Peyer's patch (tissue), 4 donors: ENCODE results near the gene PHRF1. TPM values are rescaled to one million over a fixed set of nuclear protein-coding genes. Genes with fewer than 3 reads are reported as not detected.
A peak's percentile ranks its signal among the peaks of the same experiment; 100 is the strongest.

ENCODE experiments used
- DNase-seq, 3 donors: peaks; one replicate each; pipeline ENCODE4 v3.0.0-alpha.2; 2017 to 2019
- H3K27ac ChIP-seq, 4 donors: fragments of 200-600 bp; sonication (generic); one replicate each; pipeline ENCODE4 v1.5.1; 2016 to 2019
- H3K27me3 ChIP-seq, 2 donors: fragments of 200-600 bp; sonication (generic); one replicate each; pipeline ENCODE4 v1.5.1; 2019
- H3K36me3 ChIP-seq, 3 donors: fragments of 200-600 bp; sonication (generic); one replicate each; pipeline ENCODE4 v1.5.1; 2016 to 2019
- H3K4me1 ChIP-seq, 4 donors: fragments of 200-600 bp; sonication (generic); one replicate each; pipeline ENCODE4 v1.5.1; 2016 to 2019
- H3K4me3 ChIP-seq, 4 donors: fragments of 200-600 bp; sonication (generic); 1 replicate in 3 of 4; 2 replicates in 1 of 4; pipeline ENCODE4 v1.5.1; 2016 to 2019; ENCODE audit warnings: mild to moderate bottlenecking in 1 of 4
- H3K9me3 ChIP-seq, 4 donors: fragments of 200-600 bp; sonication (generic); one replicate each; pipeline ENCODE4 v1.5.1; 2016 to 2019; ENCODE audit warnings: mild to moderate bottlenecking in 1 of 4
- POLR2A ChIP-seq, 2 donors: fragments of 450-650 bp; IDR thresholded peaks; one replicate each; pipeline ENCODE4 v1.5.1; 2017; ENCODE audit warnings: antibody characterized with exemption in 2 of 2, mild to moderate bottlenecking in 2 of 2, moderate library complexity in 2 of 2
- total RNA-seq, 4 donors: library from RNA; depleted of rRNA; stranded (reverse); fragments of >200 nt; gene quantifications; one replicate each; pipeline ENCODE4 v1.1.0, GENCODE V29; 2016
- TF ChIP-seq, protein P1 (sequence below), 6 experiments: fragments of 450-650 bp in 4 of 6; fragments of 200-600 bp in 2 of 6; sonication (generic) in 1 of 6; IDR thresholded peaks; one replicate each; pipeline ENCODE4 v1.5.1; 2017 to 2019; ENCODE audit warnings: antibody characterized with exemption in 6 of 6, mild to moderate bottlenecking in 3 of 6, moderate library complexity in 1 of 6

PHRF1 gene
- total RNA-seq, 4 donors from 2014 or later, result 48.4 to 88.0 (median 57.8) TPM

DNA sequence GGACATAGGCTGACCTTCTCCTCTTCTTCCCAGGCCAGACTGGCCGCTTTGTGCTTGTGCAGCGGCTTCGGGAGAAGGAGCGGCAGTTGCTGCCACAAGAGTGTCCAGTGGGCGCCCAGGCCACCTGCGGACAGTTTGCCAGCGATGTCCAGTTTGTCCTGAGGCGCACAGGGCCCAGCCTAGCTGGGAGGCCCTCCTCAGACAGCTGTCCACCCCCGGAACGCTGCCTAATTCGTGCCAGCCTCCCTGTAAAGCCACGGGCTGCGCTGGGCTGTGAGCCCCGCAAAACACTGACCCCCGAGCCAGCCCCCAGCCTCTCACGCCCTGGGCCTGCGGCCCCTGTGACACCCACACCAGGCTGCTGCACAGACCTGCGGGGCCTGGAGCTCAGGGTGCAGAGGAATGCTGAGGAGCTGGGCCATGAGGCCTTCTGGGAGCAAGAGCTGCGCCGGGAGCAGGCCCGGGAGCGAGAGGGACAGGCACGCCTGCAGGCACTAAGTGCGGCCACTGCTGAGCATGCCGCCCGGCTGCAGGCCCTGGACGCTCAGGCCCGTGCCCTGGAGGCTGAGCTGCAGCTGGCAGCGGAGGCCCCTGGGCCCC lies 14.1 kb upstream of the PHRF1 start:
- no peak for TF ChIP-seq POLR2A (IDR thresholded peaks at IDR 0.05)
- TF ChIP-seq, protein P1, sequence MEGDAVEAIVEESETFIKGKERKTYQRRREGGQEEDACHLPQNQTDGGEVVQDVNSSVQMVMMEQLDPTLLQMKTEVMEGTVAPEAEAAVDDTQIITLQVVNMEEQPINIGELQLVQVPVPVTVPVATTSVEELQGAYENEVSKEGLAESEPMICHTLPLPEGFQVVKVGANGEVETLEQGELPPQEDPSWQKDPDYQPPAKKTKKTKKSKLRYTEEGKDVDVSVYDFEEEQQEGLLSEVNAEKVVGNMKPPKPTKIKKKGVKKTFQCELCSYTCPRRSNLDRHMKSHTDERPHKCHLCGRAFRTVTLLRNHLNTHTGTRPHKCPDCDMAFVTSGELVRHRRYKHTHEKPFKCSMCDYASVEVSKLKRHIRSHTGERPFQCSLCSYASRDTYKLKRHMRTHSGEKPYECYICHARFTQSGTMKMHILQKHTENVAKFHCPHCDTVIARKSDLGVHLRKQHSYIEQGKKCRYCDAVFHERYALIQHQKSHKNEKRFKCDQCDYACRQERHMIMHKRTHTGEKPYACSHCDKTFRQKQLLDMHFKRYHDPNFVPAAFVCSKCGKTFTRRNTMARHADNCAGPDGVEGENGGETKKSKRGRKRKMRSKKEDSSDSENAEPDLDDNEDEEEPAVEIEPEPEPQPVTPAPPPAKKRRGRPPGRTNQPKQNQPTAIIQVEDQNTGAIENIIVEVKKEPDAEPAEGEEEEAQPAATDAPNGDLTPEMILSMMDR (IDR thresholded peaks at IDR 0.05), result no peak
- Histone ChIP-seq H3K27me3 (no peaks in the 10 kb centered on the region), H3K27ac (peak overlapping the region; percentile 87 to 99 (median 96)), H3K9me3 (no peaks in the 10 kb centered on the region), H3K4me1 (peaks cover 0 to 32% (median 17%) of the 10 kb centered on the region in 4 donors), H3K4me3 (peak overlapping the region in 3 of 4 donors; percentile 95 to 98 (median 97)), H3K36me3 (peaks cover 0 to 12% (median 0%) of the 10 kb centered on the region in 3 donors)
- no peak for DNase-seq

DNA sequence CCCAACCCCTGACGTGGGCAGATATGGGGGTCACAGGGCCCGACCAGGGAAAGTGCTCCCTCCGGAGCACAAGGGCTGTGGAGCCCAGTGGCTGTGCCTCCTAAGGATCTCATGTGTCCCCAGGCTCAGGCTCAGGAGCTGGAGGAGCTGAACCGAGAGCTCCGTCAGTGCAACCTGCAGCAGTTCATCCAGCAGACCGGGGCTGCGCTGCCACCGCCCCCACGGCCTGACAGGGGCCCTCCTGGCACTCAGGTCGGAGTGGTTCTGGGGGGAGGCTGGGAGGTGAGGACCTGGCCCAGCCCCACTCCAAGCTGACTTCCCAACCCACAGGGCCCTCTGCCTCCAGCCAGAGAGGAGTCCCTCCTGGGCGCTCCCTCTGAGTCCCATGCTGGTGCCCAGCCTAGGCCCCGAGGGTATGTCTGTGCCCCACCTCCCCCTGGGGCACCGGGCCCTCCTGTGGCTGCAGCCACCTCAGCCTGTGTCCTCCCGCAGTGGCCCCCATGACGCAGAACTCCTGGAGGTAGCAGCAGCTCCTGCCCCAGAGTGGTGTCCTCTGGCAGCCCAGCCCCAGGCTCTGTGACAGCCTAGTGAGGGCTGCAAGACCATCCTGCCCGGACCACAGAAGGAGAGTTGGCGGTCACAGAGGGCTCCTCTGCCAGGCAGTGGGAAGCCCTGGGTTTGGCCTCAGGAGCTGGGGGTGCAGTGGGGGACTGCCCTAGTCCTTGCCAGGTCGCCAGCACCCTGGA lies 13.0 kb upstream of the PHRF1 start:
- Histone ChIP-seq H3K27me3 (no peaks in the 10 kb centered on the region), H3K4me1 (peaks cover 0 to 35% (median 17%) of the 10 kb centered on the region in 4 donors), H3K36me3 (peaks cover 0 to 12% (median 0%) of the 10 kb centered on the region in 3 donors), H3K9me3 (no peaks in the 10 kb centered on the region), H3K27ac (no peak overlapping the region), H3K4me3 (no peak overlapping the region)
- DNase-seq, result no peak
- TF ChIP-seq, protein P1 (IDR thresholded peaks at IDR 0.05), result no peak
- no peak for TF ChIP-seq POLR2A (IDR thresholded peaks at IDR 0.05)

DNA sequence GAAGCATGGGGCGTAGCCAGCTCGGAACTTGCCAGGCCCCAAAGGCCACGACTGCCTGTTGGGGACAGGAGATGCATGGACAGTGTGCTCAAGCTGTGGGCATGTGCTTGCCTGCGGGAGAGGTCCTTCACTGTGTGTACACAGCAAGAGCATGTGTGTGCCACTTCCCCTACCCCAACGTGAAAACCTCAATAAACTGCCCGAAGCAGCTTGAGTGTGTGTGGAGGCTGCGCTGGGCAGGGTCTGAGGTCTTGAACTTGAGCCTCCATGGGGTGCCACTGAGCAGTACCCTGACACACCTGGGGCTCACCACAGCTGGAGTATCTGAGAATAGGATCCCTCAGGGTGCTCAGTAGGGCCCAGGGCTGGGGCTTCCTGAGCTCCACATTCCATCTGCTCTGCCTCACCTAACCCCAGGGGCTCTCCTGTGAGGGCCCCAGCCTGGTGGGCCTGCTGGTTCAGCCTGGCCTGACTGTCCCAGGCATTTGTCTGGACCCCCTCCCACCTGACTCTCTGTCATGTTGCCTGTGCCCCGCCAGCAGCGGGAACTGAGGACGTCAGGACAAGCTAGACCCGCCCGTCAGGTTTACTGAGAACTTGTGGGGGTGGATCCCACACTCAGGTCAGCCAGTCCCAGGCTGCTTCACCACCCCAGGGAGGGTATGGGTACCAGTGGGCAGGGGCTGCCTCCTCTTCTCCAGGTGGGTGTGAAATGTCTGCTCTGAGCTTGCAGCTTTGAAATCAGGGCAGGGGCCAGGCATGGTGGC lies 12.3 kb upstream of the PHRF1 start:
- Histone ChIP-seq H3K4me1 (peaks cover 0 to 36% (median 18%) of the 10 kb centered on the region in 4 donors), H3K36me3 (peaks cover 0 to 12% (median 0%) of the 10 kb centered on the region in 3 donors), H3K4me3 (no peak overlapping the region), H3K27me3 (no peaks in the 10 kb centered on the region), H3K27ac (no peak overlapping the region), H3K9me3 (no peaks in the 10 kb centered on the region)
- DNase-seq, result no peak
- no peak for TF ChIP-seq POLR2A (IDR thresholded peaks at IDR 0.05)
- TF ChIP-seq, protein P1 (IDR thresholded peaks at IDR 0.05), result no peak

DNA sequence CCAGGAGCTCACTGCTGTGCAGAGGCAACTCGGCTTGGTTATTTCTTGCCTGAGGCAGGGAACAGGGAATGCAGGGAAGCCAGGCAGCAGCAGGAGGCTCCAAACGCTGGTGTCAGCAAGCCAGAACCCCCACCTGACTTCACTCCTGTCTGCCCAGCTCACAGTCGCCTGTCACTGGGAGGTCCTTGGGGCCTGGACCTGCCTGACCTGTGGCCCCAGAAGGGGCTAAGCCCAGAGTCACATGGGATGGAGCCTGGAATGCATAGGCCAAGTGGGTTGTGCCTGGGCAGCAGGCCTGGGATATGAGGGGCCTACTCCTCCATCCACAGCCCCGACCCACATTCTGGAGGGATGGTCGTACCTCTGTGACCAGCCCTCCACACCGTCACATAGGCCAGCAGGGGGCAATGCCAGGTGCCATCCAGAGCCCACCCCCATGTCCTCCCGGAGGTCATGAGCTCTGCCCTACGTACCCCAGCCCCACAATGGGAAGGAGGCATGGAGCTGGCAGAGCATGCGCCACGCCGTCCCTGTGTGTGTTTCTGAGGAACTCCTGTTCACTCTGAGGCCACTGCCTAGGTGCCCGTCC lies 10.3 kb upstream of the PHRF1 start:
- H3K36me3 ChIP-seq, result peaks cover 0 to 12% (median 0%) of the 10 kb centered on the region in 3 donors
- no peak for DNase-seq
- H3K27me3 ChIP-seq, result no peaks in the 10 kb centered on the region
- no peak overlapping the region for H3K4me3 ChIP-seq
- H3K9me3 ChIP-seq, result no peaks in the 10 kb centered on the region
- TF ChIP-seq, protein P1 (IDR thresholded peaks at IDR 0.05), result no peak
- no peak for TF ChIP-seq POLR2A (IDR thresholded peaks at IDR 0.05)
- H3K4me1 ChIP-seq, result peaks cover 2 to 29% (median 16%) of the 10 kb centered on the region in 4 donors
- H3K27ac ChIP-seq, result no peak overlapping the region

DNA sequence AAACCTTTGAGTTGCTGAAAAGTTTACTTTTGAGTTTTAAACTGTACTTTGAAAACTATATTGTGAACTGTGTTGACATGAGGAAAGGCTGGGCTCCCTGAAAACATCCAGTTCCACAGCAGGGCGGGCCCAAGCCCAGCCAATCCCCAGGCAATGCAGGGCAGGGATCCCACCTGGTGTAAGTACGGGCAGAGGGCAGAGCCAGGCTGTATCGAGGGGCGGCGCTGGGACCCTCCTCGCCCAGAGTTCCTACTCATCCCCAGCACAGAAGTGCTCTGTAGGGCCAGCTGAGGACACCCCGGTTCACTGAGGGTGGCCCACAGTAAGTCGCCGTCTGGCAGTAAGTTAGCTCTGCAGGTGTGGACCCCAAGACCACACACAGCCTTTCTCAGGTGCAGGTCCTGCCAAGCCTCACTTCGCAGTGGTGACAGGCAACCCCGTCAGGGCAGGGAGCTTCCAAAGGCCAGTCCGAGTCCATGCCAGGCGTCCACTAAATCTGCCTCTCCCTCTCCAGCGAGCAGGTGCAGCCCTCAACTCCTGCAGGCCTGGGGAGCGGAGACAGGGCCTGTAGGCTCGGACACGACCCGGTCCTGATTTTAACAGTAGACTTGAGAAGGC lies 9.2 kb upstream of the PHRF1 start:
- H3K9me3 ChIP-seq, result no peaks in the 10 kb centered on the region
- no peaks in the 10 kb centered on the region for H3K27me3 ChIP-seq
- TF ChIP-seq POLR2A (IDR thresholded peaks at IDR 0.05), result no peak
- TF ChIP-seq, protein P1 (IDR thresholded peaks at IDR 0.05), result no peak
- H3K27ac ChIP-seq, result peak overlapping the region in 3 of 4 donors; percentile 84 to 99 (median 93)
- peaks cover 0 to 11% (median 0%) of the 10 kb centered on the region in 3 donors for H3K36me3 ChIP-seq
- peak overlapping the region in 2 of 4 donors; percentile 66 to 92 for H3K4me3 ChIP-seq
- DNase-seq, result no peak
- H3K4me1 ChIP-seq, result peaks cover 2 to 22% (median 8%) of the 10 kb centered on the region in 4 donors
